HFFc6 (cell line): Measurements from ENCODE around the gene SH3BP4. TPM values are rescaled to one million over a fixed set of nuclear protein-coding genes. Genes with fewer than 3 reads are reported as not detected.

Experiments used
- DNase-seq: peaks from one replicate; pipeline ENCODE4 v3.0.0-alpha.2; 2018
- H3K27ac Mint-ChIP-seq: 2 replicates; pipeline ENCODE4 v1.8.0; 2020; ENCODE audit warnings: mild to moderate bottlenecking, mixed read lengths
- H3K27me3 Mint-ChIP-seq: 2 replicates; pipeline ENCODE4 v1.8.0; 2021; ENCODE audit warnings: mild to moderate bottlenecking, moderate library complexity, mixed read lengths; ENCODE audit not compliant: insufficient read depth
- H3K36me3 Mint-ChIP-seq: 2 replicates; pipeline ENCODE4 v1.8.0; 2021; ENCODE audit warnings: low read depth, mixed read lengths
- H3K4me1 Mint-ChIP-seq: 2 replicates; pipeline ENCODE4 v1.8.0; 2020; ENCODE audit warnings: low read depth, mixed read lengths
- H3K4me3 Mint-ChIP-seq: 2 replicates; pipeline ENCODE4 v1.8.0; 2020; ENCODE audit warnings: mild to moderate bottlenecking, moderate library complexity, mixed read lengths
- H3K9me3 Mint-ChIP-seq: 2 replicates; pipeline ENCODE4 v1.8.0; 2020; ENCODE audit warnings: mild to moderate bottlenecking, mixed read lengths
- total RNA-seq, 6 experiments: library from RNA; stranded (reverse); fragmentation: NEBNext Ultra II Directional; extraction: Animal tissue kit (Norgen Biotek cat#: 25700); gene quantifications; 2 replicates in 1 of 6; 3 replicates in 5 of 6; pipeline ENCODE4 v1.2.3, GENCODE V29; 2021
- TF ChIP-seq, protein P1 (sequence below): fragments of 200-600 bp; sonication (generic); IDR thresholded peaks from 2 replicates; pipeline ENCODE4 v1.5.0; 2021; ENCODE audit warnings: antibody characterized with exemption, mild to moderate bottlenecking

The SH3BP4 gene
- total RNA-seq, 6 experiments from 2014 or later = 82.3 to 98.7 (median 87.8) TPM

DNA sequence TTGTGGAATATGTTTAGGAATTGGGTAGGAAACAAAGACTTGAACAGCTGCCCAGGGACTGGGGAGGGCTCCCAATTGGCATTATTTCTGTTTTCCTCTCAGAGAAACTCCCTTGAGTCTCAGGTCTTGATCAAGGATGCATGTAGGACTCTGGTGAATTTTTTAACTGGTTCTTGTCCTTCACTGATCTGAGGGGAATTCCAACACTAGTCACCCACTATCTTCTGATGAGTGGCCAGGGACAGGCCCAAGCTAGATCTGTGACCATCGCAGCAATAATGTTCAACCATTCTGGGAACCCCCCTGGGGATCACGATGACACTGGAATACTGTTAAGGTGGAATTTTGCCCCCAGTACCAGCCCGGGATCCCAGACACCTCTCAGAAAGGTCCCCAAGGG, 132.0 kb downstream of the SH3BP4 start:
- Mint-ChIP-seq H3K4me1 (peaks cover 6% of the 10 kb centered on the region; the same call in 1 of the 2 replicates), H3K4me3 (no peak overlapping the region), H3K27me3 (peaks cover 3% of the 10 kb centered on the region; the same call in 1 of the 2 replicates), H3K27ac (no peak overlapping the region), H3K9me3 (no peaks in the 10 kb centered on the region), H3K36me3 (peaks cover 9% of the 10 kb centered on the region; the same call in 1 of the 2 replicates)
- DNase-seq = no peak
- TF ChIP-seq, protein P1, sequence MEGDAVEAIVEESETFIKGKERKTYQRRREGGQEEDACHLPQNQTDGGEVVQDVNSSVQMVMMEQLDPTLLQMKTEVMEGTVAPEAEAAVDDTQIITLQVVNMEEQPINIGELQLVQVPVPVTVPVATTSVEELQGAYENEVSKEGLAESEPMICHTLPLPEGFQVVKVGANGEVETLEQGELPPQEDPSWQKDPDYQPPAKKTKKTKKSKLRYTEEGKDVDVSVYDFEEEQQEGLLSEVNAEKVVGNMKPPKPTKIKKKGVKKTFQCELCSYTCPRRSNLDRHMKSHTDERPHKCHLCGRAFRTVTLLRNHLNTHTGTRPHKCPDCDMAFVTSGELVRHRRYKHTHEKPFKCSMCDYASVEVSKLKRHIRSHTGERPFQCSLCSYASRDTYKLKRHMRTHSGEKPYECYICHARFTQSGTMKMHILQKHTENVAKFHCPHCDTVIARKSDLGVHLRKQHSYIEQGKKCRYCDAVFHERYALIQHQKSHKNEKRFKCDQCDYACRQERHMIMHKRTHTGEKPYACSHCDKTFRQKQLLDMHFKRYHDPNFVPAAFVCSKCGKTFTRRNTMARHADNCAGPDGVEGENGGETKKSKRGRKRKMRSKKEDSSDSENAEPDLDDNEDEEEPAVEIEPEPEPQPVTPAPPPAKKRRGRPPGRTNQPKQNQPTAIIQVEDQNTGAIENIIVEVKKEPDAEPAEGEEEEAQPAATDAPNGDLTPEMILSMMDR = no peak

DNA sequence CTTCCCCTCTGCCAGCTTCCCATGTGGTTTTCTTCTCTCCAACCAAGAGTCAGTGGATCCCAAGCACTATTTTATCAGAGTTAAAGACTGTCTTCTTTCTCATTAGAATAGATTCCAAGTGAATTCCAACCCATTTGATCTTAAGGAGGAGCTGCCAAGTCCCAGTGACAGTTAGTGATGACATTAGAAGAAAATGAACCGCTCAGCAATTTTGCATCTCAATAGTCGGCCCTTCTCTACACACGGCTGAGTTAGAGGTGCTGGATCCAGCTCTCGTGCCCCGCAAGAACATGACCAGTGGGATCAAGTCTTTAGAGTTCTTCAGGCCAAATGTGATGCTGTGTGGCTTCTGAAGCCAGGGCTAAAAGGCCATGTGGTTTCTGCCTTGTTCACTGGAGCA, 132.6 kb downstream of the SH3BP4 start:
- TF ChIP-seq, protein P1 = no peak
- Mint-ChIP-seq H3K4me1 (peaks cover 6% of the 10 kb centered on the region; the same call in 1 of the 2 replicates), H3K27ac (no peak overlapping the region), H3K9me3 (no peaks in the 10 kb centered on the region), H3K4me3 (no peak overlapping the region), H3K36me3 (peaks cover 9% of the 10 kb centered on the region; the same call in 1 of the 2 replicates), H3K27me3 (peaks cover 3% of the 10 kb centered on the region; the same call in 1 of the 2 replicates)
- DNase-seq = no peak

DNA sequence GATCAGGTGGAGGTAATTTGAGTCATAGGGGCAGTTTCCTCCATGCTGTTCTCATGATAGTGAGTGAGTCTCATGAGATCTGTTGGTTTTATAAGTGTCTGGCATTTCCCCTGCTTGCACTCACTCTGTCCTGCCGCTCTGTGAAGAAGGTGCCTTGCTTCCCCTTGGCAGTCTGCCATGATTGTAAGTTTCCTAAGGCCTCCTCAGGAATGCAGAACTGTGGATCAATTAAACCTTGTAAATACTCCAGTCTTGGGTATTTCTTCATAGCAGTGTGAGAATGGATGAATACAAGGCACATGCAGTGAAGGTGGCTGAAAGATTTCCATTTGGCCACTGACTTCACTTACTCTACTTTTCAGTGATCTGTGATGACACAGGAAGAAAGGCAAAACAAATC, 133.7 kb downstream of the SH3BP4 start:
- Mint-ChIP-seq H3K4me1 (peaks cover 9% of the 10 kb centered on the region), H3K4me3 (no peak overlapping the region), H3K27me3 (peaks cover 3% of the 10 kb centered on the region; the same call in 1 of the 2 replicates), H3K9me3 (no peaks in the 10 kb centered on the region), H3K36me3 (peaks cover 9% of the 10 kb centered on the region; the same call in 1 of the 2 replicates), H3K27ac (no peak overlapping the region)
- TF ChIP-seq, protein P1 = no peak
- DNase-seq = no peak

DNA sequence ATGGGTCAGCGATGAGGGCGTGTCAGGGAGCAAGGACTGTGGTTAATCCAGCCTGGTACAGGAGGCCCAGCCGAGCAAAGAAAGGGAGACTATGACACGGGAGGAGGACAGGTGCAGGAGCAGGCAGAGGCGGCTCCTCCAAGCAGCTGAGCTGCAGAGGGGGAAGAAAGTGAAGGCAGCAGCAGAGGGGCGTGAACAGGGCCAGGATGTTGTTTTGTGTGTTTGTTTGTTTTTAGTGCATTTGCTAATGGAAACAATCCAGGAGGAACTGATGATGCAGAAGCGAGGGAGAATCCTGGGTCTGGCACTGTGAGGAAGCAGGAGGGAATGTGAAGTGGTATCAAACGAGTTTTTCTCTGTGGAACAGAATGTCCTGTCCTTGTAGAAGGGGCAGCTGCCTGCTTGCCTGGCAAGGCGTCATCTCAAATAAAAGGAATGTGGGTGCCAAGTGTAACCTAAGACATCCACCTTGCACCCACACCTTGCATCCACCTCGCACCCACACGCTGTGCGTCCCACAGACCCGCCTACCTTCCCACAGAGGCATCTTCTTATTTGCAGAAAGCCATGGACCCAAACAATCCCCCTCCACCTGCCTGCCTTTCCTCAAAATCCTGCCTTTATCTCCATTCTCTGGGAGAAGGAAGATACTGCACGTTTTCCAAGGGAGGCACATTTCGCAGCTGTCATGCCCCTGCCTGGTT, 134.8 kb downstream of the SH3BP4 start:
- peaks cover 9% of the 10 kb centered on the region; the same call in 1 of the 2 replicates for H3K36me3 Mint-ChIP-seq
- no peak for DNase-seq
- H3K27me3 Mint-ChIP-seq = peaks cover 3% of the 10 kb centered on the region; the same call in 1 of the 2 replicates
- TF ChIP-seq, protein P1 = no peak
- H3K4me3 Mint-ChIP-seq = no peak overlapping the region
- no peaks in the 10 kb centered on the region for H3K9me3 Mint-ChIP-seq
- no peak overlapping the region for H3K27ac Mint-ChIP-seq
- H3K4me1 Mint-ChIP-seq = peaks cover 13% of the 10 kb centered on the region

DNA sequence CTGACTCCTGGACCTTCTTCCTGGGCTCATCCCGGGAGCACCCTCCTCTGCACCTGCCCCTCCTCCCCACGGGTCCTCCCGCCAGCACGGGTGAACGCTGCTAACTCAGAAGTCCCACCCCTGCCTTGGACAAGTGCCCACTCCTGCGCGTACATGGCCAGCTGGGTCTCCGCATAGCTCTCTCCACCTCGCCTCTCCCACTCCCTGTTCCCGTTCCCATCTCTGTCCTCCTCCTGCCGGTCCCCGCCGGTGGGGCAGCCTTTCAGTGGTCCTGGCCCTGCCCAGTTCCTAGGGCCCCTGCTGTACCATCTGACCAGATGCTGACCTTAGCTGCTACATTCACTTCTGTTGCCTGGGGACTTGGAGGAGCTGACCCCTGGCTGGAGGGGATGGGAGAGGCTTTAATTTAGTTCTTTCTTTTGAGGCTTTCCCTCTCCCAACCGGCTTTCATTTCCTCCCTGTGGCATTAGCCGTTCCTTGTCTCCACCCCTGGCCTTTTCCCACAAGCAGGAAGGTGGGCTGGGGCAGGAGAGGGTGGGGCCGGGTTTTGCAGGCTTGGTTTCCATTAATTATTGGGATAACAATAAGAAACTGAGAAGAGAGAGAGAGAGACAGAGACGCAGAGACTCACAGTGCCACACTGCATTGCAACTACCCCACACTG, 136.1 kb downstream of the SH3BP4 start:
- DNase-seq = no peak
- H3K4me3 Mint-ChIP-seq = no peak overlapping the region
- no peak overlapping the region for H3K27ac Mint-ChIP-seq
- TF ChIP-seq, protein P1 = no peak
- peaks cover 13% of the 10 kb centered on the region for H3K4me1 Mint-ChIP-seq
- H3K27me3 Mint-ChIP-seq = peaks cover 3% of the 10 kb centered on the region; the same call in 1 of the 2 replicates
- no peaks in the 10 kb centered on the region for H3K9me3 Mint-ChIP-seq
- H3K36me3 Mint-ChIP-seq = peaks cover 9% of the 10 kb centered on the region; the same call in 1 of the 2 replicates
